Measurements from ENCODE around the gene PRR35.

PRR35 gene

DNA sequence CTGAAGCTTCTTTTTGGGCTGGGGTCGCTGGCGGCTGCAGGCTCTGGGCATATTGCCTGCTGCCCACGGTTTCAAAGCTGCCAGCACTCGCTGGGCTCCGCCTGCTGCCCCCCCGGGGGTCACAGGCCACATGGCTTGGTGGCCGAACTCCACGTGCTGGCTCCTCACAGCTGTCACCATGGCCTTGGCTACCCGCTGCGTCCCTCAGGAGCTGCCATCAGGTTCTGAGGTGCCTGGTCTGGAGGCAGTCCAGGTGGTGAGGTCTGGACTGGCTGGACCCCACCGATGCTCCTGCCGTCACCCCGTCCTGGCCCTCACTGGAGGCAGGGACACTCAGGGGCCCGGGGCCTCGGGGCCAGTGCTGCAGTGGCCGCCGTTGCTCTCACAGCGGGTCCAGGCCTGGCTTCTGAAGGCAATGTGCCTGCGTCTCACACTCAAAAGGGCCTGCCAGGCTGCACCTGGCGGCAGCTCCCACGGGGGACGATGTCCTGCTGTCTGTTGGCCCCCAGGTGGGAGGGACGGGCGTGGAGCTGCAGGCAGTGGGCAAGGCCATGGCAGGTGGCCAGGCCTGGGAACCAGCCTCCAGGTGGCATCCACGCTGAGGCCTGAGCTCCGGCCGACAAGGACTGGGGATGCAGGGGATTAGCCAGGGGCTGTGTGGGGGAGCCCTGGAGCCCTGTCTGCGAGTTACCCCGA lies 19.4 kb upstream of the PRR35 start:
- Histone ChIP-seq H3K9me3 (ENCODE audit: severe bottlenecking) (no peaks in the 10 kb centered on the region), H3K36me3 (ENCODE audit: low read depth) (peaks cover 29% of the 10 kb centered on the region), H3K4me1 (ENCODE audit: insufficient read depth, poor library complexity, severe bottlenecking) (no peaks in the 10 kb centered on the region), H3K27ac (ENCODE audit: poor library complexity, severe bottlenecking) (no peak overlapping the region), H3K27me3 (ENCODE audit: insufficient read depth, poor library complexity, severe bottlenecking) (no peaks in the 10 kb centered on the region), H3K4me3 (ENCODE audit: severe bottlenecking) (no peak overlapping the region)
- no peak for DNase-seq (ENCODE audit: low spot score)
- no peak for ATAC-seq (ENCODE audit: low read depth)
- TF ChIP-seq, protein P1, sequence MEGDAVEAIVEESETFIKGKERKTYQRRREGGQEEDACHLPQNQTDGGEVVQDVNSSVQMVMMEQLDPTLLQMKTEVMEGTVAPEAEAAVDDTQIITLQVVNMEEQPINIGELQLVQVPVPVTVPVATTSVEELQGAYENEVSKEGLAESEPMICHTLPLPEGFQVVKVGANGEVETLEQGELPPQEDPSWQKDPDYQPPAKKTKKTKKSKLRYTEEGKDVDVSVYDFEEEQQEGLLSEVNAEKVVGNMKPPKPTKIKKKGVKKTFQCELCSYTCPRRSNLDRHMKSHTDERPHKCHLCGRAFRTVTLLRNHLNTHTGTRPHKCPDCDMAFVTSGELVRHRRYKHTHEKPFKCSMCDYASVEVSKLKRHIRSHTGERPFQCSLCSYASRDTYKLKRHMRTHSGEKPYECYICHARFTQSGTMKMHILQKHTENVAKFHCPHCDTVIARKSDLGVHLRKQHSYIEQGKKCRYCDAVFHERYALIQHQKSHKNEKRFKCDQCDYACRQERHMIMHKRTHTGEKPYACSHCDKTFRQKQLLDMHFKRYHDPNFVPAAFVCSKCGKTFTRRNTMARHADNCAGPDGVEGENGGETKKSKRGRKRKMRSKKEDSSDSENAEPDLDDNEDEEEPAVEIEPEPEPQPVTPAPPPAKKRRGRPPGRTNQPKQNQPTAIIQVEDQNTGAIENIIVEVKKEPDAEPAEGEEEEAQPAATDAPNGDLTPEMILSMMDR (IDR thresholded peaks at IDR 0.05; ENCODE audit: poor library complexity, severe bottlenecking) = no peak

- Histone ChIP-seq H3K4me1 (ENCODE audit: insufficient read depth, poor library complexity, severe bottlenecking) (no peaks in the 10 kb centered on the region), H3K36me3 (ENCODE audit: low read depth) (peaks cover 18% of the 10 kb centered on the region), H3K27me3 (ENCODE audit: insufficient read depth, poor library complexity, severe bottlenecking) (no peaks in the 10 kb centered on the region), H3K27ac (ENCODE audit: poor library complexity, severe bottlenecking) (no peak overlapping the region), H3K4me3 (ENCODE audit: severe bottlenecking) (no peak overlapping the region), H3K9me3 (ENCODE audit: severe bottlenecking) (no peaks in the 10 kb centered on the region)
- TF ChIP-seq, protein P1 (IDR thresholded peaks at IDR 0.05; ENCODE audit: poor library complexity, severe bottlenecking) = no peak
- DNase-seq (ENCODE audit: low spot score) (no peak), ATAC-seq (ENCODE audit: low read depth) (no peak)
Measured at GRCh38 chr16:543301-544164, 16.7 kb upstream of the PRR35 start.

DNA sequence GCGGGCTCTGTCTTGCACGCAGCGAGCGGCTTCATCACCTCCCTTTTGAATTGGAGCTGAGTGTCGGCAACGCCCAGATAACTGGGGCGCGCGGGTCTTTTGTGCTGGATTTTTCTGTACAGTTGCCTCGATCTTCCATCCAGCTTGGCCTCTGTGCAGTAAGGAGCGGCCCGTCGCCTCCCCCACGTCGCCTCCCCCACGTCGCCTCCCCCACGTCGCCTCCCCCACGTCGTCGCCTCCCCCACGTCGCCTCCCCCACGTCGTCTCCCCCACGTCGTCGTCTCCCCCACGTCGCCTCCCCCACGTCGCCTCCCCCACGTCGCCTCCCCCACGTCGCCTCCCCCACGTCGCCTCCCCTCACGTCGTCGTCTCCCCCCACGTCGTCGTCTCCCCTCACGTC lies 15.7 kb upstream of the PRR35 start:
- no peak overlapping the region for H3K27ac ChIP-seq (ENCODE audit: poor library complexity, severe bottlenecking)
- ATAC-seq (ENCODE audit: low read depth) = no peak
- H3K9me3 ChIP-seq (ENCODE audit: severe bottlenecking) = no peaks in the 10 kb centered on the region
- no peaks in the 10 kb centered on the region for H3K4me1 ChIP-seq (ENCODE audit: insufficient read depth, poor library complexity, severe bottlenecking)
- H3K4me3 ChIP-seq (ENCODE audit: severe bottlenecking) = no peak overlapping the region
- TF ChIP-seq, protein P1 (IDR thresholded peaks at IDR 0.05; ENCODE audit: poor library complexity, severe bottlenecking) = no peak
- H3K36me3 ChIP-seq (ENCODE audit: low read depth) = peaks cover 18% of the 10 kb centered on the region
- DNase-seq (ENCODE audit: low spot score) = no peak
- H3K27me3 ChIP-seq (ENCODE audit: insufficient read depth, poor library complexity, severe bottlenecking) = no peaks in the 10 kb centered on the region

DNA sequence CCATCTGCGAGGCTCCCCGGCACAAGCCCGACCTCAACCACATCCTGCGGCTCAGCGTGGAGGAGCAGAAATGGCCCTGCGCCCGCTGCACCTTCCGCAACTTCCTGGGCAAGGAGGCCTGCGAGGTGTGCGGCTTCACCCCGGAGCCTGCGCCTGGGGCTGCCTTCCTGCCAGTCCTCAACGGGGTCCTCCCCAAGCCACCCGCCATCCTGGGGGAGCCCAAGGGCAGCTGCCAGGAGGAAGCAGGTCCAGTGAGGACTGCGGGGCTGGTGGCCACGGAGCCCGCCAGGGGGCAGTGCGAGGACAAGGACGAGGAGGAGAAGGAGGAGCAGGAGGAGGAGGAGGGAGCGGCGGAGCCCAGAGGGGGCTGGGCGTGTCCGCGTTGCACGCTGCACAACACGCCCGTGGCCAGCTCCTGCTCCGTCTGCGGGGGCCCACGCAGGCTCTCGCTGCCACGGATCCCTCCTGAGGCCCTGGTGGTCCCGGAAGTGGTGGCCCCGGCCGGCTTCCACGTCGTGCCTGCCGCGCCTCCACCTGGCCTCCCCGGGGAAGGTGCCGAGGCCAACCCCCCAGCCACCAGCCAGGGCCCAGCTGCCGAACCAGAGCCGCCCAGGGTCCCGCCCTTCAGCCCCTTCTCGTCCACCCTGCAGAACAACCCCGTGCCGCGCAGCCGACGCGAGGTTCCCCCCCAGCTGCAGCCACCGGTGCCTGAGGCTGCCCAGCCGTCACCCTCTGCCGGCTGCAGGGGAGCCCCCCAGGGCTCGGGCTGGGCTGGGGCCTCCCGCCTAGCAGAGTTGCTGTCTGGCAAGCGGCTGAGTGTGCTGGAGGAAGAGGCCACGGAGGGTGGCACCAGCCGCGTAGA lies 13.1 kb upstream of the PRR35 start:
- no peaks in the 10 kb centered on the region for H3K4me1 ChIP-seq (ENCODE audit: insufficient read depth, poor library complexity, severe bottlenecking)
- DNase-seq (ENCODE audit: low spot score) (no peak), ATAC-seq (ENCODE audit: low read depth) (peak; percentile 58)
- H3K27ac ChIP-seq (ENCODE audit: poor library complexity, severe bottlenecking) = no peak overlapping the region
- TF ChIP-seq, protein P1 (IDR thresholded peaks at IDR 0.05; ENCODE audit: poor library complexity, severe bottlenecking) = peak; percentile 53
- no peak overlapping the region for H3K4me3 ChIP-seq (ENCODE audit: severe bottlenecking)
- H3K27me3 ChIP-seq (ENCODE audit: insufficient read depth, poor library complexity, severe bottlenecking) = no peaks in the 10 kb centered on the region
- H3K9me3 ChIP-seq (ENCODE audit: severe bottlenecking) = no peaks in the 10 kb centered on the region
- peaks cover 9% of the 10 kb centered on the region for H3K36me3 ChIP-seq (ENCODE audit: low read depth)
